Measurements from ENCODE around the gene RFT1.

The RFT1 gene

DNA sequence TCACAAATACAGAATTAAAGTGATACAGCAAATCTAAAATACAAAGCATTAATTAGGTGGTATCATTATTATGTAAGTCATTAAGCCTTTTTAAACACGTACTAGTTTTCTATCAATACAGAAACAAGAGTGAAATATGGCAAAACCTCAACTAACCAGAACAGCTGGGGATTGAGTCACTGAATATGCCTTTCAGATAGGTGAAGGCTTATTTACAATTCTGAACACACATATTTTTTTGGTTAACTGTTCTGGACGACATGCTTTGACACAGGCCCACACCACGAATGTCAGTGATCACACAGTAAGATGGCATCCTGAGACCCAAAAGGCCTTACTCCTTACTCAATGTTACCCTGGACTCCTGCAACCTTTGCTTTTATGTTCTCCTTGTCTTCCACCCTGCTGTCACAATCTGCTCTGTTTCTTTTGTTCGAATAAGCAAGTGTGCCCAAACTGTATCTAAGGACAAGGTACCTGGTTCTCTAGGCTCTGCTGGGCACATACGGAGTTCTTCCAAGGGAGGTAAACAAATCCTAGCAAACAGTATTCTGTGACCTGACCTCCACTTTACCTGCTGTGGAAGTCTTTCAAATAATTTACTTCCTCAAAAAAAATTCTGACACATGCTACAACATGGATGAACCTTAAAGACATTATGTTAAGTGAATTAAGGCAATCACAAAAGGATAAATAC is 91.4 kb downstream of the RFT1 start:
- no peak overlapping the region for H3K27ac ChIP-seq (ENCODE audit: low read depth in 2 of 2, low read length in 2 of 2)

More for the DNA sequence above, 91.4 kb downstream of the RFT1 start:
- H3K27me3 ChIP-seq (ENCODE audit: control insufficient read depth in 2 of 2, insufficient read depth in 2 of 2, low read length in 2 of 2): no peaks in the 10 kb centered on the region
- H3K36me3 ChIP-seq (ENCODE audit: control insufficient read depth in 2 of 2, insufficient read depth in 2 of 2, low read length in 2 of 2): no peaks in the 10 kb centered on the region
- no peak overlapping the region for H3K9ac ChIP-seq (ENCODE audit: low read depth in 1 of 2, low read length in 2 of 2)
- H3K4me1 ChIP-seq (ENCODE audit: control insufficient read depth in 2 of 2, insufficient read depth in 2 of 2, low read length in 2 of 2): peaks cover 8 to 12% of the 10 kb centered on the region in 2 donors
- H3K4me3 ChIP-seq (ENCODE audit: low read length in 2 of 2): no peak overlapping the region
- no peaks in the 10 kb centered on the region for H3K9me3 ChIP-seq (ENCODE audit: control insufficient read depth in 2 of 2, low read length in 2 of 2)
